Measurements from ENCODE around the gene ADORA2A.

Gene ADORA2A

DNA sequence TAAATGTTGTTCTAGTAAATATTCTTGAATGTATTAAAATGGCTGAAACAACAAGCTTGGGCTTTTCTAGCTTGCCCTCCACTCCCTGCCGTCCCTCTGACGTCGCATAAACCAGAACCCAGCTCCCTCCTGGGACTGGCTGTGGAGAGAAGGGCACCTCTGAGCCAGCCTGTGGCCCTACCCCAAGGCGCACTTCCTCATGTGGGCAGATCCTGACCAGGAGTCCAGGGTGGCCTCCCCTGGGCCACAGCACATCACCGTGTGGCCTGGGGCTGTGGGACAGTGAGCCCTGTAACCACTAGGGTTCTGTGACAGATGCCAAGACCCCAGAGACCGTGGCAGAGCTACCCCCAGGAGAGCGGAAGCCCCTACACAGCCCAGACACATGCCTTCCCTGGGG, 10.2 kb upstream of the ADORA2A start:
- H3K4me1 ChIP-seq (ENCODE audit: control insufficient read depth, low read length), result peaks cover 7% of the 10 kb centered on the region; the same call in 1 of the 2 replicates
- TF ChIP-seq, protein P1, sequence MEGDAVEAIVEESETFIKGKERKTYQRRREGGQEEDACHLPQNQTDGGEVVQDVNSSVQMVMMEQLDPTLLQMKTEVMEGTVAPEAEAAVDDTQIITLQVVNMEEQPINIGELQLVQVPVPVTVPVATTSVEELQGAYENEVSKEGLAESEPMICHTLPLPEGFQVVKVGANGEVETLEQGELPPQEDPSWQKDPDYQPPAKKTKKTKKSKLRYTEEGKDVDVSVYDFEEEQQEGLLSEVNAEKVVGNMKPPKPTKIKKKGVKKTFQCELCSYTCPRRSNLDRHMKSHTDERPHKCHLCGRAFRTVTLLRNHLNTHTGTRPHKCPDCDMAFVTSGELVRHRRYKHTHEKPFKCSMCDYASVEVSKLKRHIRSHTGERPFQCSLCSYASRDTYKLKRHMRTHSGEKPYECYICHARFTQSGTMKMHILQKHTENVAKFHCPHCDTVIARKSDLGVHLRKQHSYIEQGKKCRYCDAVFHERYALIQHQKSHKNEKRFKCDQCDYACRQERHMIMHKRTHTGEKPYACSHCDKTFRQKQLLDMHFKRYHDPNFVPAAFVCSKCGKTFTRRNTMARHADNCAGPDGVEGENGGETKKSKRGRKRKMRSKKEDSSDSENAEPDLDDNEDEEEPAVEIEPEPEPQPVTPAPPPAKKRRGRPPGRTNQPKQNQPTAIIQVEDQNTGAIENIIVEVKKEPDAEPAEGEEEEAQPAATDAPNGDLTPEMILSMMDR (IDR thresholded peaks at IDR 0.05; ENCODE audit: low read depth, low read length, poor library complexity, severe bottlenecking), result no peak
- no peak for TF ChIP-seq EZH2phosphoT487 (IDR thresholded peaks at IDR 0.05; ENCODE audit: borderline replicate concordance, low read length)
- peaks cover 35% of the 10 kb centered on the region for H3K36me3 ChIP-seq (ENCODE audit: control insufficient read depth, low read length)
- H3K9me3 ChIP-seq (ENCODE audit: control insufficient read depth, insufficient read depth, low read length), result no peaks in the 10 kb centered on the region
- no peak overlapping the region for H3K4me2 ChIP-seq (ENCODE audit: low read length)
- H3K27me3 ChIP-seq (ENCODE audit: control insufficient read depth, low read length), result no peaks in the 10 kb centered on the region
- no peak overlapping the region for H3K4me3 ChIP-seq (ENCODE audit: low read length)
- H3K9me2 ChIP-seq (replicated peaks; ENCODE audit: control insufficient read depth, low read length), result no peaks in the 10 kb centered on the region
- H4K20me1 ChIP-seq (ENCODE audit: control insufficient read depth, insufficient read depth, low read depth, low read length), result no peaks in the 10 kb centered on the region
- no peaks in the 10 kb centered on the region for H3K79me2 ChIP-seq (ENCODE audit: control insufficient read depth, low read length)
- H3F3A ChIP-seq (ENCODE audit: control insufficient read depth, insufficient read depth), result no peaks in the 10 kb centered on the region
- H3K27ac ChIP-seq (ENCODE audit: low read depth, low read length), result no peak overlapping the region

- no peak overlapping the region for H3K27ac ChIP-seq (ENCODE audit: low read depth, low read length)
- no peaks in the 10 kb centered on the region for H4K20me1 ChIP-seq (ENCODE audit: control insufficient read depth, insufficient read depth, low read depth, low read length)
- no peaks in the 10 kb centered on the region for H3K9me2 ChIP-seq (replicated peaks; ENCODE audit: control insufficient read depth, low read length)
- no peaks in the 10 kb centered on the region for H3K27me3 ChIP-seq (ENCODE audit: control insufficient read depth, low read length)
- H3K4me3 ChIP-seq (ENCODE audit: low read length), result no peak overlapping the region
- TF ChIP-seq EZH2phosphoT487 (IDR thresholded peaks at IDR 0.05; ENCODE audit: borderline replicate concordance, low read length), result no peak
- TF ChIP-seq, protein P1 (IDR thresholded peaks at IDR 0.05; ENCODE audit: low read depth, low read length, poor library complexity, severe bottlenecking), result no peak
- H3K36me3 ChIP-seq (ENCODE audit: control insufficient read depth, low read length), result peaks cover 27% of the 10 kb centered on the region
- no peaks in the 10 kb centered on the region for H3K79me2 ChIP-seq (ENCODE audit: control insufficient read depth, low read length)
- H3F3A ChIP-seq (ENCODE audit: control insufficient read depth, insufficient read depth), result no peaks in the 10 kb centered on the region
- no peak overlapping the region for H3K4me2 ChIP-seq (ENCODE audit: low read length)
- H3K4me1 ChIP-seq (ENCODE audit: control insufficient read depth, low read length), result peaks cover 7% of the 10 kb centered on the region; the same call in 1 of the 2 replicates
- no peaks in the 10 kb centered on the region for H3K9me3 ChIP-seq (ENCODE audit: control insufficient read depth, insufficient read depth, low read length)
Observed at GRCh38 chr22:24417901-24418641, 9.3 kb upstream of the ADORA2A start.

- H3K9me3 ChIP-seq (ENCODE audit: control insufficient read depth, insufficient read depth, low read length), result no peaks in the 10 kb centered on the region
- no peaks in the 10 kb centered on the region for H3F3A ChIP-seq (ENCODE audit: control insufficient read depth, insufficient read depth)
- no peak overlapping the region for H3K27ac ChIP-seq (ENCODE audit: low read depth, low read length)
- no peaks in the 10 kb centered on the region for H3K27me3 ChIP-seq (ENCODE audit: control insufficient read depth, low read length)
- peaks cover 10% of the 10 kb centered on the region; the same call in 1 of the 2 replicates for H3K4me1 ChIP-seq (ENCODE audit: control insufficient read depth, low read length)
- no peaks in the 10 kb centered on the region for H4K20me1 ChIP-seq (ENCODE audit: control insufficient read depth, insufficient read depth, low read depth, low read length)
- H3K36me3 ChIP-seq (ENCODE audit: control insufficient read depth, low read length), result peaks cover 22% of the 10 kb centered on the region
- H3K4me2 ChIP-seq (ENCODE audit: low read length), result no peak overlapping the region
- H3K9me2 ChIP-seq (replicated peaks; ENCODE audit: control insufficient read depth, low read length), result no peaks in the 10 kb centered on the region
- no peak for TF ChIP-seq EZH2phosphoT487 (IDR thresholded peaks at IDR 0.05; ENCODE audit: borderline replicate concordance, low read length)
- TF ChIP-seq, protein P1 (IDR thresholded peaks at IDR 0.05; ENCODE audit: low read depth, low read length, poor library complexity, severe bottlenecking), result no peak
- no peak overlapping the region for H3K4me3 ChIP-seq (ENCODE audit: low read length)
- H3K79me2 ChIP-seq (ENCODE audit: control insufficient read depth, low read length), result no peaks in the 10 kb centered on the region
Observed at GRCh38 chr22:24418786-24419474, 8.5 kb upstream of the ADORA2A start.
